DMS 273 (cell line): ENCODE data around the gene HOXC12.

Experiments
- DNase-seq: peaks from one replicate; lab custom pipeline; 2025; ENCODE audit not compliant: unreplicated experiment; lab: John Stamatoyannopoulos, UW

Gene HOXC12

GRCh38 chr12:53955776-53956250, 1.1 kb downstream of the HOXC12 start:
- no peak for DNase-seq

GRCh38 chr12:53956251-53956887, 1.7 kb downstream of the HOXC12 start:
- peak; percentile 28 for DNase-seq

- no peak for DNase-seq
Observed at GRCh38 chr12:53956914-53957536, 2.3 kb downstream of the HOXC12 start.

- no peak for DNase-seq
Observed at GRCh38 chr12:53958128-53958527, 3.4 kb downstream of the HOXC12 start.

GRCh38 chr12:53959314-53959713, 4.6 kb downstream of the HOXC12 start:
- no peak for DNase-seq

- no peak for DNase-seq
Observed at GRCh38 chr12:53960187-53961024, 5.7 kb downstream of the HOXC12 start.

- DNase-seq, result no peak
Observed at GRCh38 chr12:53961025-53961761, 6.5 kb downstream of the HOXC12 start.

GRCh38 chr12:53963005-53963404, 8.3 kb downstream of the HOXC12 start:
- DNase-seq, result no peak

GRCh38 chr12:53963434-53964314, 9.0 kb downstream of the HOXC12 start:
- no peak for DNase-seq

GRCh38 chr12:53964315-53964713, 9.6 kb downstream of the HOXC12 start:
- DNase-seq, result no peak

GRCh38 chr12:53965281-53966084, 10.8 kb downstream of the HOXC12 start:
- no peak for DNase-seq

- no peak for DNase-seq
Observed at GRCh38 chr12:53966085-53966384, 11.3 kb downstream of the HOXC12 start.

GRCh38 chr12:53966385-53967133, 11.9 kb downstream of the HOXC12 start:
- no peak for DNase-seq

- peak; percentile 10 for DNase-seq
Observed at GRCh38 chr12:53967421-53967925, 12.8 kb downstream of the HOXC12 start.

GRCh38 chr12:53968214-53969127, 13.8 kb downstream of the HOXC12 start:
- no peak for DNase-seq

GRCh38 chr12:53969588-53970259, 15.0 kb downstream of the HOXC12 start:
- no peak for DNase-seq

- DNase-seq, result no peak
Observed at GRCh38 chr12:53970451-53970850, 15.7 kb downstream of the HOXC12 start.
